Neural cell (in vitro differentiated cells): ENCODE data around the gene FEM1B. TPM values are rescaled to one million over a fixed set of nuclear protein-coding genes. Genes with fewer than 3 reads are reported as not detected.

ENCODE experiments used
- H2AFZ ChIP-seq: fragments of 200-600, 300-800 bp; sonication (generic), shearing (Covaris generic); 2 replicates; pipeline ENCODE4 v1.6.0; 2014; ENCODE audit warnings: low read depth, mild to moderate bottlenecking, antibody characterized with exemption, low read length, moderate library complexity
- H3F3A ChIP-seq: fragments of 200-600 bp; shearing (Covaris generic); 2 replicates; pipeline ENCODE4 v1.6.1; 2016; ENCODE audit warnings: mild to moderate bottlenecking, moderate library complexity, mixed read lengths, antibody characterized with exemption, low read length; ENCODE audit not compliant: insufficient read depth, poor library complexity, severe bottlenecking
- H3K27ac ChIP-seq: fragments of 200-600, 300-800 bp; sonication (generic), shearing (Covaris generic); 2 replicates; pipeline ENCODE4 v1.5.1; 2014; ENCODE audit warnings: mild to moderate bottlenecking, low read length, moderate library complexity
- H3K27me3 ChIP-seq: fragments of 300-800, 200-600 bp; sonication (generic), shearing (Covaris generic); 2 replicates; pipeline ENCODE4 v1.6.0; 2014; ENCODE audit warnings: mild to moderate bottlenecking, low read depth, low read length, moderate library complexity; ENCODE audit not compliant: insufficient read depth
- H3K36me3 ChIP-seq: fragments of 300-800, 200-600 bp; sonication (generic), shearing (Covaris generic); 2 replicates; pipeline ENCODE4 v1.5.1; 2014; ENCODE audit warnings: mild to moderate bottlenecking, antibody characterized with exemption, low read length, moderate library complexity; ENCODE audit not compliant: insufficient read depth
- H3K4me2 ChIP-seq: fragments of 300-800, 200-600 bp; sonication (generic), shearing (Covaris generic); 2 replicates; pipeline ENCODE4 v1.6.0; 2014; ENCODE audit warnings: mild to moderate bottlenecking, low read length
- H3K4me3 ChIP-seq: fragments of 300-800, 200-600 bp; sonication (generic), shearing (Covaris generic); 2 replicates; pipeline ENCODE4 v1.5.1; 2014; ENCODE audit warnings: mild to moderate bottlenecking, low read length, moderate library complexity
- H3K79me2 ChIP-seq: fragments of 200-600 bp; shearing (Covaris generic); replicated peaks from 2 replicates; pipeline ENCODE4 v1.6.0; 2014; ENCODE audit warnings: mild to moderate bottlenecking, low read length, moderate library complexity; ENCODE audit not compliant: insufficient read depth
- H3K9ac ChIP-seq: fragments of 300-800, 200-600 bp; sonication (generic), shearing (Covaris generic); 2 replicates; pipeline ENCODE4 v1.6.1; 2016; ENCODE audit warnings: mild to moderate bottlenecking, low read length, mixed read lengths
- H3K9me2 ChIP-seq: fragments of 200-600 bp; shearing (Covaris generic); 2 replicates; pipeline ENCODE4 v1.6.1; 2016; ENCODE audit warnings: mild to moderate bottlenecking, low read length, mixed read lengths; ENCODE audit not compliant: insufficient read depth
- H3K9me3 ChIP-seq: fragments of 200-600, 300-800 bp; sonication (generic), shearing (Covaris generic); 2 replicates; pipeline ENCODE4 v1.6.1; 2016; ENCODE audit warnings: mild to moderate bottlenecking, mixed run types, low read length, moderate library complexity, mixed read lengths
- H4K20me1 ChIP-seq: fragments of 200-600 bp; shearing (Covaris generic); 2 replicates; pipeline ENCODE4 v1.6.1; 2016; ENCODE audit warnings: mild to moderate bottlenecking, mixed run types; ENCODE audit not compliant: insufficient read depth
- CTCF ChIP-seq: fragments of 450-650 bp; IDR thresholded peaks from 2 replicates; pipeline ENCODE4 v1.5.1; 2014; ENCODE audit warnings: antibody characterized with exemption, mild to moderate bottlenecking, moderate library complexity; ENCODE audit not compliant: poor library complexity, severe bottlenecking
- EP300 ChIP-seq: fragments of 450-650 bp; conservative IDR thresholded peaks from 2 replicates; pipeline ENCODE4 v1.6.1; 2014; ENCODE audit warnings: antibody characterized with exemption, mild to moderate bottlenecking, moderate library complexity; ENCODE audit not compliant: poor library complexity, severe bottlenecking
- EZH2 ChIP-seq: fragments of 200-600, 300-800 bp; shearing (Covaris generic), sonication (generic); IDR thresholded peaks from 2 replicates; pipeline ENCODE4 v1.6.1; 2014; ENCODE audit warnings: antibody characterized with exemption, low read length, borderline replicate concordance, mild to moderate bottlenecking; ENCODE audit not compliant: insufficient read depth, poor library complexity, severe bottlenecking
- MXI1 ChIP-seq: fragments of 450-650 bp; conservative IDR thresholded peaks from 2 replicates; pipeline ENCODE4 v1.6.1; 2014; ENCODE audit warnings: antibody characterized with exemption, mild to moderate bottlenecking; ENCODE audit not compliant: poor library complexity, severe bottlenecking
- POLR2AphosphoS5 ChIP-seq: IDR thresholded peaks from 2 replicates; pipeline ENCODE4 v1.6.1; 2012
- RAD21 ChIP-seq: fragments of 450-650 bp; conservative IDR thresholded peaks from 2 replicates; pipeline ENCODE4 v1.6.1; 2014; ENCODE audit warnings: antibody characterized with exemption, mild to moderate bottlenecking, moderate library complexity
- REST ChIP-seq: IDR thresholded peaks from 2 replicates; pipeline ENCODE4 v1.6.1; 2012; ENCODE audit warnings: borderline replicate concordance
- SMC3 ChIP-seq: fragments of 450-650 bp; conservative IDR thresholded peaks from 2 replicates; pipeline ENCODE4 v1.6.1; 2014; ENCODE audit warnings: antibody characterized with exemption, mild to moderate bottlenecking, moderate library complexity; ENCODE audit not compliant: poor library complexity
- TAF1 ChIP-seq: IDR thresholded peaks from 2 replicates; pipeline ENCODE4 v1.6.1; 2012; ENCODE audit warnings: low read depth
- polyA plus RNA-seq: library from polyadenylated mRNA; depleted of rRNA; stranded (reverse); fragments of >200 nt; gene quantifications from 2 replicates; pipeline ENCODE4 v1.2.3, GENCODE V29; 2014

Gene FEM1B
- polyA plus RNA-seq, 1 donor from 2014 or later: 58.0 TPM

DNA sequence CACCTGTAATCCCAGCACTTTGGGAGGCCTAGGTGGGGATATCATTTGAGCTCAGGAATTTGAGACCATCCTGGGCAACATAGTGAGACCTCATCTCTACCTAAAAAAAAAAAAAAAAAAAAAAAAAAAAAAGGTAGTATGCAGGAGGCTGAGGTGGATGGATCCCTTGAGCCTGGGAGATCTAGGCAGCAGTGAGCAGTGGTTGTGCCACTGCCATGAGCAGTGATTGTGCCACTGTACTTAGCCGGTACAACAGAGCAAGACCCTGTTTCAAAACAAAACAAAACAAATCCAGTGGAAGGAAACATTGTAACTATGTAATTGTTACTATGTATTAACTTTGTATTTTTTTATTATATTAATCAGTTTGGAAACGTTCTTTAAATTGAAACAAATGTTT, 5.9 kb downstream of the FEM1B start (continued):
- TF ChIP-seq TAF1: no peak

DNA sequence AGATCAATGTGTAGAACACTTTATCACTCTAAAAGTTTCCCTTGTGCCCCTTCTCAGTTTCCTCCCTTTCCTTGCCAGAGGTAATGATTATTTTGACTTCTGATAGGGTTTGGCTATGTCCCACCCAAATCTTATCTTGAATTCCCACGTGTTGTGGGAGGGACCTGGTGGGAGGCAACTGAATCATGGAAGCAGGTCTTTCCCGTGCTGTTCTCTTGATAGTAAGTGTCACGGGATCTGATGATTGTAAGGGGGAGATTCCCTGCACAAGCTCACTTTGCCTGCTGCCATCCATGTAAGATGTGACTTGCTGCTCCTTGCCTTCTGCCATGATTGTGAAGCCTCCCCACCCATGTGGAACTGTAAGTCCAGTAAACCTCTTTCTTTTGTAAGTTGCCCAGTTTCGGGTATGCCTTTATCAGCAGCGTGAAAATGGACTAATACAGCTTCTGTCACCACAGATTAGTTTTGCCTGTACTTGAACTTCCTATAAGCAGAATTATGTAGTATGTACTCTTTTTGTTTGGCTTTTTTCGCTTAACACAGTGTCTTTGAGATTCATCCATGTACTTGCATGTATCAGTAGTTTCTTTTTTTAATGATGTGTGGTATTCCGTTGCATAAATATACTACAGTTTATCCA, 7.2 kb downstream of the FEM1B start:
- no peak overlapping the region for H3K4me3 ChIP-seq
- H3K27ac ChIP-seq: no peak overlapping the region
- H3K9me3 ChIP-seq: no peaks in the 10 kb centered on the region
- H3F3A ChIP-seq: no peaks in the 10 kb centered on the region
- H2AFZ ChIP-seq: no peak overlapping the region
- H3K9ac ChIP-seq: no peak overlapping the region
- no peak overlapping the region for H3K4me2 ChIP-seq
- no peaks in the 10 kb centered on the region for H4K20me1 ChIP-seq
- H3K9me2 ChIP-seq: no peaks in the 10 kb centered on the region
- TF ChIP-seq POLR2AphosphoS5: no peak
- no peak for TF ChIP-seq TAF1
- TF ChIP-seq REST: no peak
- TF ChIP-seq SMC3: no peak
- peaks cover 14% of the 10 kb centered on the region for H3K36me3 ChIP-seq
- no peaks in the 10 kb centered on the region for H3K27me3 ChIP-seq
- H3K79me2 ChIP-seq: peaks cover 91% of the 10 kb centered on the region

- Histone ChIP-seq H3K4me2 (no peak overlapping the region), H3K36me3 (peaks cover 20% of the 10 kb centered on the region), H2AFZ (no peak overlapping the region), H3K9ac (no peak overlapping the region), H3K79me2 (peaks cover 84% of the 10 kb centered on the region), H3F3A (no peaks in the 10 kb centered on the region), H3K4me3 (no peak overlapping the region), H4K20me1 (no peaks in the 10 kb centered on the region), H3K27ac (no peak overlapping the region), H3K9me2 (no peaks in the 10 kb centered on the region), H3K9me3 (no peaks in the 10 kb centered on the region), H3K27me3 (no peaks in the 10 kb centered on the region)
- no peak for TF ChIP-seq EP300
- TF ChIP-seq SMC3: no peak
- TF ChIP-seq CTCF: no peak
- TF ChIP-seq POLR2AphosphoS5: no peak
- TF ChIP-seq REST: no peak
- TF ChIP-seq TAF1: no peak
- no peak for TF ChIP-seq RAD21
- TF ChIP-seq MXI1: no peak
- no peak for TF ChIP-seq EZH2
These were observed 7.9 kb downstream of the FEM1B start for GRCh38 chr15:68285259-68285980.
